HepG2 (cell line): ENCODE data around the gene CNTFR. TPM values are rescaled to one million over a fixed set of nuclear protein-coding genes. Genes with fewer than 3 reads are reported as not detected.

Experiments
- CHD4 ChIP-seq: fragments of 200-600 bp; sonication (generic); IDR thresholded peaks from 2 replicates; pipeline ENCODE4 v1.7.0; 2017; ENCODE audit warnings: mild to moderate bottlenecking, low read length, borderline replicate concordance
- MEF2D ChIP-seq: sonication (generic); formaldehyde crosslinking; IDR thresholded peaks from 2 replicates; pipeline ENCODE4 v1.5.1; 2020; ENCODE audit warnings: mild to moderate bottlenecking, missing genetic modification reagents
- NONO ChIP-seq, 2 experiments: fragments of 450-650 bp in 1 of 2; sonication (generic) in 1 of 2; formaldehyde crosslinking in 1 of 2; IDR thresholded peaks in 1 of 2; conservative IDR thresholded peaks in 1 of 2; 2 replicates each; pipeline versions ENCODE4 v1.6.1 to v1.8.0; 2017 to 2022; ENCODE audit warnings: mild to moderate bottlenecking in 1 of 2, missing genetic modification reagents in 1 of 2, moderate library complexity in 1 of 2
- POGZ ChIP-seq: sonication (generic); formaldehyde crosslinking; IDR thresholded peaks from 2 replicates; pipeline ENCODE4 v1.4.0; 2020; ENCODE audit warnings: mild to moderate bottlenecking, missing genetic modification reagents
- PTBP1 ChIP-seq: fragments of 200-400 bp; formaldehyde crosslinking; IDR thresholded peaks from 2 replicates; pipeline ENCODE4 v1.6.1; 2018; ENCODE audit warnings: low read length, low read depth; ENCODE audit not compliant: poor library complexity, severe bottlenecking
- RAD21 ChIP-seq: fragments of 450-650 bp; formaldehyde crosslinking; IDR thresholded peaks from 2 replicates; pipeline ENCODE4 v1.5.0; 2020; ENCODE audit warnings: mild to moderate bottlenecking
- RCOR2 ChIP-seq: IDR thresholded peaks from 2 replicates; pipeline ENCODE4 v1.6.1; 2016; ENCODE audit warnings: missing biosample characterization, missing genetic modification reagents
- ZFP90 ChIP-seq: sonication (generic); formaldehyde crosslinking; IDR thresholded peaks from 2 replicates; pipeline ENCODE4 v1.8.0; 2022; ENCODE audit warnings: missing genetic modification reagents, mild to moderate bottlenecking, inconsistent platforms, borderline replicate concordance
- ZNF33B ChIP-seq: sonication (generic); formaldehyde crosslinking; IDR thresholded peaks from 2 replicates; pipeline ENCODE4 v1.5.1; 2020; ENCODE audit warnings: mild to moderate bottlenecking, missing genetic modification reagents
- ZNF572 ChIP-seq: sonication (generic); formaldehyde crosslinking; IDR thresholded peaks from 2 replicates; pipeline ENCODE4 v1.5.1; 2020; ENCODE audit warnings: mild to moderate bottlenecking, missing genetic modification reagents
- ZNF747 ChIP-seq: sonication (generic); formaldehyde crosslinking; IDR thresholded peaks from 2 replicates; pipeline ENCODE4 v1.8.1; 2023; ENCODE audit warnings: missing genetic modification reagents, mild to moderate bottlenecking, borderline replicate concordance
- polyA plus RNA-seq, 8 experiments: library from polyadenylated mRNA; depleted of rRNA in 3 of 8; stranded (reverse) in 7 of 8; unstranded in 1 of 8; fragments of >200 nt; fragmentation: Illumina TruSeq in 4 of 8; extraction: Trizol in 4 of 8; gene quantifications; 2 replicates each; pipeline versions ENCODE4 v1.2.1 to v1.2.3, GENCODE V29; 2011 to 2016; ENCODE audit warnings: low read depth in 4 of 8, missing spikeins in 1 of 8, mixed read lengths in 1 of 8; ENCODE audit not compliant: insufficient read depth in 1 of 8
- total RNA-seq, 5 experiments: library from RNA; depleted of rRNA; stranded (reverse); fragments of >200 nt; fragmentation: Illumina TruSeq; extraction: Trizol; gene quantifications; 2 replicates each; pipeline ENCODE4 v1.2.3, GENCODE V29; 2016; ENCODE audit warnings: low read depth in 1 of 5
- TF ChIP-seq, protein P1 (sequence below): sonication (generic); formaldehyde crosslinking; IDR thresholded peaks from 2 replicates; pipeline ENCODE4 v1.5.0; 2020; ENCODE audit warnings: mild to moderate bottlenecking, missing genetic modification reagents
- TF ChIP-seq, protein P2 (sequence below): sonication (generic); formaldehyde crosslinking; IDR thresholded peaks from 2 replicates; pipeline ENCODE4 v1.8.1; 2023; ENCODE audit warnings: mild to moderate bottlenecking, moderate library complexity, missing genetic modification reagents
- TF ChIP-seq, protein P3 (sequence below): IDR thresholded peaks from 2 replicates; pipeline ENCODE4 v1.6.1; 2018; ENCODE audit warnings: missing genetic modification reagents
- TF ChIP-seq, protein P4 (sequence below): sonication (generic); formaldehyde crosslinking; IDR thresholded peaks from 2 replicates; pipeline ENCODE4 v1.8.0; 2022; ENCODE audit warnings: mild to moderate bottlenecking, missing genetic modification reagents, borderline replicate concordance
- TF ChIP-seq, protein P5 (sequence below): sonication (generic); formaldehyde crosslinking; IDR thresholded peaks from 2 replicates; pipeline ENCODE4 v1.4.0; 2020; ENCODE audit warnings: mild to moderate bottlenecking, missing genetic modification reagents

The CNTFR gene
- total and polyA plus RNA-seq, 2 of the 13 experiments (the other 11 are each of a cell fraction or from before 2014, with no cell fraction given) = not detected

DNA sequence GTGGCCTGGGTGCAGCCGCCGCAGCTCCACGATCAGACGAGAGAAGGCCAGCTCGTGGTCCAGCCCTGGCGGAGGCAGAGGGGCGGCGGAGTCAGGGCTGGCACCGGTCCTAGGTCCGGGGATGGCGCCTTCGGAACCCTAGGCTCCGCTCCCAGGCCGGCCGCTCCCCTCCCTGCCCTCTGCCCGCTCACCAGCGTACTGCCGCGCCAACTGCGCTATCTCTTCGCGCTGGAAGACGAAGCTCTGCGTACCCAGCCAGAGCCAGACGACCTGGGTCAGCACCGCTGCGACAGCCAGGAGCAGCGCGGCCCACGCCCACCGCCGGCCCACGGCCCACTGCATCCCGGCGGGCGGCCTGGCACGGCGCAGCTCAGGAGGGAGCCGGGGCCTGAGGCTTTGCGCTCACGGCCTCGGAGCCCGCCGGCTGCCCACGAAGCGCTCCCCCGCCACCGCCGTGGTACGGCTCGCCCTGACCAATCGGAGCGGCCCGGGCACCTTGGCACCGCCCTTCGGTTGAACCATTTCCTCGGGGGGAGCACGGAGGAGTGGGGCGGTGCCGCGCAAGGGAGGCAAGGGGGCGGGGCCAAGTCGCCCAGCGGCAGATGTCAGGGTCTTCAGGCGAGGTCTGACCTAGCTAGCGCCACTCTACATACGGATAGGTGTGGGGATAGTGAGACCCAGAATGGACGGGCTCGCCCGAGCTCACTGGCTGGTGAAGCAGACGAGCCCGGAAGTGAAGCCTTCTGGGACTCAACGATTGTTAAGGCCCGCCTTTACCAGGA is 48.0 kb upstream of the CNTFR start, which contains the start of gene SIGMAR1 (continued):
- TF ChIP-seq, protein P1, sequence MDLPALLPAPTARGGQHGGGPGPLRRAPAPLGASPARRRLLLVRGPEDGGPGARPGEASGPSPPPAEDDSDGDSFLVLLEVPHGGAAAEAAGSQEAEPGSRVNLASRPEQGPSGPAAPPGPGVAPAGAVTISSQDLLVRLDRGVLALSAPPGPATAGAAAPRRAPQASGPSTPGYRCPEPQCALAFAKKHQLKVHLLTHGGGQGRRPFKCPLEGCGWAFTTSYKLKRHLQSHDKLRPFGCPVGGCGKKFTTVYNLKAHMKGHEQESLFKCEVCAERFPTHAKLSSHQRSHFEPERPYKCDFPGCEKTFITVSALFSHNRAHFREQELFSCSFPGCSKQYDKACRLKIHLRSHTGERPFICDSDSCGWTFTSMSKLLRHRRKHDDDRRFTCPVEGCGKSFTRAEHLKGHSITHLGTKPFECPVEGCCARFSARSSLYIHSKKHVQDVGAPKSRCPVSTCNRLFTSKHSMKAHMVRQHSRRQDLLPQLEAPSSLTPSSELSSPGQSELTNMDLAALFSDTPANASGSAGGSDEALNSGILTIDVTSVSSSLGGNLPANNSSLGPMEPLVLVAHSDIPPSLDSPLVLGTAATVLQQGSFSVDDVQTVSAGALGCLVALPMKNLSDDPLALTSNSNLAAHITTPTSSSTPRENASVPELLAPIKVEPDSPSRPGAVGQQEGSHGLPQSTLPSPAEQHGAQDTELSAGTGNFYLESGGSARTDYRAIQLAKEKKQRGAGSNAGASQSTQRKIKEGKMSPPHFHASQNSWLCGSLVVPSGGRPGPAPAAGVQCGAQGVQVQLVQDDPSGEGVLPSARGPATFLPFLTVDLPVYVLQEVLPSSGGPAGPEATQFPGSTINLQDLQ (CRISPR knock-in tag) = peak; percentile 26; the same call in 1 of the 2 replicates
- peak; percentile 46; the same call in 1 of the 2 replicates for TF ChIP-seq RAD21 (CRISPR knock-in tag)
- TF ChIP-seq POGZ (CRISPR knock-in tag) = peak; percentile 80
- TF ChIP-seq RCOR2 (CRISPR knock-in tag) = no peak
- peak; percentile 51; the same call in 1 of the 2 replicates for TF ChIP-seq ZFP90
- TF ChIP-seq ZNF747 (CRISPR knock-in tag) = no peak; the same call in 1 of the 2 replicates
- TF ChIP-seq NONO (IDR thresholded peaks at IDR 0.05) = no peak
- TF ChIP-seq NONO (CRISPR knock-in tag; conservative IDR thresholded peaks at IDR 0.05) = peak; percentile 90
- TF ChIP-seq, protein P2, sequence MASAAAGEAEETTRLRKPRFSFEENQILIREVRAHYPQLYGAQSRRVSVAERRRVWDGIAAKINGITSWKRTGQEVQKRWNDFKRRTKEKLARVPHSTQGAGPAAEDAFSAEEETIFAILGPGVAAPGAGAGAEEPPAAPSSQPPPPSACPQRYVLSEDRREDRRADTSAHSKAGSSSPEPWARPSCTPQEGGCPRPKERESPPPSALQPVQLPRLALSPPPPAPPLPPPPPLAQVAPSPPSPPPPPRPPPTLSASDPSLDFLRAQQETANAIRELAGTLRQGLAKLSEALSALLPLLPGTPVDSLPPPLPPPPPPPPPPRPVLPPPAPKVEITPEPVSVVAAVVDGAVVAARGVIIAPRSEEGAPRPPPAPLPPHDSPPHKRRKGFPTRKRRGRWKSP = peak; percentile 98
- TF ChIP-seq ZNF33B = peak; percentile 92
- TF ChIP-seq, protein P3, sequence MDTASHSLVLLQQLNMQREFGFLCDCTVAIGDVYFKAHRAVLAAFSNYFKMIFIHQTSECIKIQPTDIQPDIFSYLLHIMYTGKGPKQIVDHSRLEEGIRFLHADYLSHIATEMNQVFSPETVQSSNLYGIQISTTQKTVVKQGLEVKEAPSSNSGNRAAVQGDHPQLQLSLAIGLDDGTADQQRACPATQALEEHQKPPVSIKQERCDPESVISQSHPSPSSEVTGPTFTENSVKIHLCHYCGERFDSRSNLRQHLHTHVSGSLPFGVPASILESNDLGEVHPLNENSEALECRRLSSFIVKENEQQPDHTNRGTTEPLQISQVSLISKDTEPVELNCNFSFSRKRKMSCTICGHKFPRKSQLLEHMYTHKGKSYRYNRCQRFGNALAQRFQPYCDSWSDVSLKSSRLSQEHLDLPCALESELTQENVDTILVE = no peak
- no peak for TF ChIP-seq CHD4
- no peak for TF ChIP-seq PTBP1
- TF ChIP-seq, protein P4, sequence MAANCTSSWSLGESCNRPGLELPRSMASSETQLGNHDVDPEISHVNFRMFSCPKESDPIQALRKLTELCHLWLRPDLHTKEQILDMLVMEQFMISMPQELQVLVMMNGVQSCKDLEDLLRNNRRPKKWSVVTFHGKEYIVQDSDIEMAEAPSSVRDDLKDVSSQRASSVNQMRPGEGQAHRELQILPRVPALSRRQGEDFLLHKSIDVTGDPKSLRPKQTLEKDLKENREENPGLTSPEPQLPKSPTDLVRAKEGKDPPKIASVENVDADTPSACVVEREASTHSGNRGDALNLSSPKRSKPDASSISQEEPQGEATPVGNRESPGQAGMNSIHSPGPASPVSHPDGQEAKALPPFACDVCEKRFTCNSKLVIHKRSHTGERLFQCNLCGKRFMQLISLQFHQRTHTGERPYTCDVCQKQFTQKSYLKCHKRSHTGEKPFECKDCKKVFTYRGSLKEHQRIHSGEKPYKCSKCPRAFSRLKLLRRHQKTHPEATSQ = 0 out of 2 replicates have a peak, but pooled peaks have one; percentile 72
- TF ChIP-seq MEF2D (CRISPR knock-in tag) = peak; percentile 49
- TF ChIP-seq, protein P5, sequence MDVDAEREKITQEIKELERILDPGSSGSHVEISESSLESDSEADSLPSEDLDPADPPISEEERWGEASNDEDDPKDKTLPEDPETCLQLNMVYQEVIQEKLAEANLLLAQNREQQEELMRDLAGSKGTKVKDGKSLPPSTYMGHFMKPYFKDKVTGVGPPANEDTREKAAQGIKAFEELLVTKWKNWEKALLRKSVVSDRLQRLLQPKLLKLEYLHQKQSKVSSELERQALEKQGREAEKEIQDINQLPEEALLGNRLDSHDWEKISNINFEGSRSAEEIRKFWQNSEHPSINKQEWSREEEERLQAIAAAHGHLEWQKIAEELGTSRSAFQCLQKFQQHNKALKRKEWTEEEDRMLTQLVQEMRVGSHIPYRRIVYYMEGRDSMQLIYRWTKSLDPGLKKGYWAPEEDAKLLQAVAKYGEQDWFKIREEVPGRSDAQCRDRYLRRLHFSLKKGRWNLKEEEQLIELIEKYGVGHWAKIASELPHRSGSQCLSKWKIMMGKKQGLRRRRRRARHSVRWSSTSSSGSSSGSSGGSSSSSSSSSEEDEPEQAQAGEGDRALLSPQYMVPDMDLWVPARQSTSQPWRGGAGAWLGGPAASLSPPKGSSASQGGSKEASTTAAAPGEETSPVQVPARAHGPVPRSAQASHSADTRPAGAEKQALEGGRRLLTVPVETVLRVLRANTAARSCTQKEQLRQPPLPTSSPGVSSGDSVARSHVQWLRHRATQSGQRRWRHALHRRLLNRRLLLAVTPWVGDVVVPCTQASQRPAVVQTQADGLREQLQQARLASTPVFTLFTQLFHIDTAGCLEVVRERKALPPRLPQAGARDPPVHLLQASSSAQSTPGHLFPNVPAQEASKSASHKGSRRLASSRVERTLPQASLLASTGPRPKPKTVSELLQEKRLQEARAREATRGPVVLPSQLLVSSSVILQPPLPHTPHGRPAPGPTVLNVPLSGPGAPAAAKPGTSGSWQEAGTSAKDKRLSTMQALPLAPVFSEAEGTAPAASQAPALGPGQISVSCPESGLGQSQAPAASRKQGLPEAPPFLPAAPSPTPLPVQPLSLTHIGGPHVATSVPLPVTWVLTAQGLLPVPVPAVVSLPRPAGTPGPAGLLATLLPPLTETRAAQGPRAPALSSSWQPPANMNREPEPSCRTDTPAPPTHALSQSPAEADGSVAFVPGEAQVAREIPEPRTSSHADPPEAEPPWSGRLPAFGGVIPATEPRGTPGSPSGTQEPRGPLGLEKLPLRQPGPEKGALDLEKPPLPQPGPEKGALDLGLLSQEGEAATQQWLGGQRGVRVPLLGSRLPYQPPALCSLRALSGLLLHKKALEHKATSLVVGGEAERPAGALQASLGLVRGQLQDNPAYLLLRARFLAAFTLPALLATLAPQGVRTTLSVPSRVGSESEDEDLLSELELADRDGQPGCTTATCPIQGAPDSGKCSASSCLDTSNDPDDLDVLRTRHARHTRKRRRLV = 0 out of 2 replicates have a peak, but pooled peaks have one; percentile 15
- peak; percentile 78; the same call in 1 of the 2 replicates for TF ChIP-seq ZNF572 (CRISPR knock-in tag)
